MM.1S (cell line): ENCODE measurements around the gene LILRA6.

Experiments
- DNase-seq: peaks from one replicate; pipeline ENCODE4 v3.0.0-alpha.2; 2015
- H2AFZ ChIP-seq: fragments of 300-600 bp; sonication (generic); 2 replicates; pipeline ENCODE4 v1.6.0; 2016; ENCODE audit warnings: antibody characterized with exemption, low read length
- H3F3A ChIP-seq: fragments of 300-600 bp; sonication (generic); 2 replicates; pipeline ENCODE4 v1.6.1; 2016; ENCODE audit warnings: mild to moderate bottlenecking, antibody characterized with exemption, low read length, moderate library complexity, mixed read lengths; ENCODE audit not compliant: insufficient read depth
- H3K27ac ChIP-seq: fragments of 300-600 bp; sonication (generic); 2 replicates; pipeline ENCODE4 v1.5.1; 2016; ENCODE audit warnings: mild to moderate bottlenecking, low read length
- H3K27me3 ChIP-seq: fragments of 300-600 bp; sonication (generic); replicated peaks from 2 replicates; pipeline ENCODE4 v1.6.0; 2016; ENCODE audit warnings: low read length; ENCODE audit not compliant: insufficient read depth
- H3K36me3 ChIP-seq: fragments of 300-600 bp; sonication (generic); replicated peaks from 2 replicates; pipeline ENCODE4 v1.6.1; 2016; ENCODE audit warnings: mild to moderate bottlenecking, low read length, mixed read lengths; ENCODE audit not compliant: insufficient read depth
- H3K4me1 ChIP-seq: fragments of 300-600 bp; sonication (generic); 2 replicates; pipeline ENCODE4 v1.6.1; 2016; ENCODE audit warnings: low read length, mixed read lengths
- H3K4me2 ChIP-seq: fragments of 300-600 bp; sonication (generic); 2 replicates; pipeline ENCODE4 v1.6.0; 2016; ENCODE audit warnings: low read depth, low read length
- H3K4me3 ChIP-seq: fragments of 300-600 bp; sonication (generic); 2 replicates; pipeline ENCODE4 v1.5.1; 2016; ENCODE audit warnings: low read length, mixed read lengths
- H3K79me2 ChIP-seq: fragments of 300-600 bp; sonication (generic); 2 replicates; pipeline ENCODE4 v1.6.1; 2016; ENCODE audit warnings: mixed run types, low read length, mixed read lengths
- H3K9ac ChIP-seq: fragments of 300-600 bp; sonication (generic); 2 replicates; pipeline ENCODE4 v1.6.1; 2016; ENCODE audit warnings: low read length, mixed read lengths
- H3K9me2 ChIP-seq: fragments of 300-600 bp; sonication (generic); replicated peaks from 2 replicates; pipeline ENCODE4 v1.6.1; 2016; ENCODE audit warnings: mild to moderate bottlenecking, low read length, mixed read lengths; ENCODE audit not compliant: insufficient read depth
- H3K9me3 ChIP-seq: fragments of 300-600 bp; sonication (generic); replicated peaks from 2 replicates; pipeline ENCODE4 v1.6.1; 2016; ENCODE audit warnings: mild to moderate bottlenecking, low read length, mixed read lengths; ENCODE audit not compliant: insufficient read depth
- H4K20me1 ChIP-seq: fragments of 300-600 bp; sonication (generic); 2 replicates; pipeline ENCODE4 v1.6.1; 2016; ENCODE audit warnings: mild to moderate bottlenecking, low read length, moderate library complexity, mixed read lengths; ENCODE audit not compliant: insufficient read depth
- CTCF ChIP-seq: fragments of 300-600 bp; sonication (generic); IDR thresholded peaks from 2 replicates; pipeline ENCODE4 v1.5.1; 2016; ENCODE audit warnings: antibody characterized with exemption, low read length, mixed read lengths
- EZH2 ChIP-seq: fragments of 300-600 bp; sonication (generic); optimal IDR thresholded peaks from 2 replicates; pipeline ENCODE3; 2017; ENCODE audit warnings: low read depth, mild to moderate bottlenecking, antibody characterized with exemption, low read length, mixed read lengths
- EZH2phosphoT487 ChIP-seq: fragments of 300-600 bp; sonication (generic); IDR thresholded peaks from 2 replicates; pipeline ENCODE4 v1.6.1; 2018; ENCODE audit warnings: antibody characterized with exemption, low read length

The LILRA6 gene

GRCh38 chr19:54209811-54210494, 32.6 kb downstream of the LILRA6 start:
- Histone ChIP-seq H3K27ac (no peak overlapping the region), H4K20me1 (peaks cover 50% of the 10 kb centered on the region), H3K9me3 (no peaks in the 10 kb centered on the region), H3K9me2 (no peaks in the 10 kb centered on the region), H3K4me2 (no peak overlapping the region), H3K36me3 (peaks cover 16% of the 10 kb centered on the region), H3F3A (peaks cover 59% of the 10 kb centered on the region), H3K79me2 (peaks cover 23% of the 10 kb centered on the region), H3K4me1 (peaks cover 8% of the 10 kb centered on the region; the same call in 1 of the 2 replicates), H2AFZ (no peak overlapping the region), H3K9ac (no peak overlapping the region), H3K4me3 (no peak overlapping the region), H3K27me3 (no peaks in the 10 kb centered on the region)
- TF ChIP-seq EZH2 (no peak), EZH2phosphoT487 (no peak), CTCF (no peak)
- no peak for DNase-seq

- H3K9ac ChIP-seq, result no peak overlapping the region
- H3K79me2 ChIP-seq, result peaks cover 30% of the 10 kb centered on the region
- no peaks in the 10 kb centered on the region for H3K9me3 ChIP-seq
- H3K36me3 ChIP-seq, result peaks cover 23% of the 10 kb centered on the region
- H3K4me3 ChIP-seq, result no peak overlapping the region
- no peak overlapping the region for H3K4me2 ChIP-seq
- H2AFZ ChIP-seq, result no peak overlapping the region
- H3K9me2 ChIP-seq, result no peaks in the 10 kb centered on the region
- H4K20me1 ChIP-seq, result peaks cover 57% of the 10 kb centered on the region
- no peak for DNase-seq
- no peaks in the 10 kb centered on the region for H3K27me3 ChIP-seq
- peaks cover 11% of the 10 kb centered on the region; the same call in 1 of the 2 replicates for H3K4me1 ChIP-seq
- H3K27ac ChIP-seq, result no peak overlapping the region
- peaks cover 62% of the 10 kb centered on the region for H3F3A ChIP-seq
- TF ChIP-seq CTCF, result no peak
- no peak for TF ChIP-seq EZH2
- no peak for TF ChIP-seq EZH2phosphoT487
These were observed 33.4 kb downstream of the LILRA6 start for GRCh38 chr19:54209058-54209810.

- Histone ChIP-seq H3F3A (peaks cover 65% of the 10 kb centered on the region), H3K36me3 (peaks cover 27% of the 10 kb centered on the region), H4K20me1 (peaks cover 62% of the 10 kb centered on the region), H3K79me2 (peaks cover 35% of the 10 kb centered on the region), H2AFZ (no peak overlapping the region), H3K9me3 (no peaks in the 10 kb centered on the region), H3K9me2 (no peaks in the 10 kb centered on the region), H3K27me3 (no peaks in the 10 kb centered on the region), H3K27ac (no peak overlapping the region), H3K9ac (no peak overlapping the region), H3K4me3 (no peak overlapping the region), H3K4me1 (peaks cover 13% of the 10 kb centered on the region; the same call in 1 of the 2 replicates), H3K4me2 (no peak overlapping the region)
- TF ChIP-seq EZH2phosphoT487, result no peak
- no peak for TF ChIP-seq CTCF
- no peak for TF ChIP-seq EZH2
- DNase-seq, result no peak
These were observed 33.9 kb downstream of the LILRA6 start for GRCh38 chr19:54208784-54209057.
